NCI-H510A (cell line): ENCODE measurements around the gene MDP1.
"Not testable (repeated sequence)": the region's sequence is repeated elsewhere in the genome, so short reads cannot be mapped to it uniquely, and the experiment has no call there.

Source experiments
- DNase-seq: peaks from one replicate; lab custom pipeline; 2025; lab: John Stamatoyannopoulos, UW

Gene MDP1

DNA sequence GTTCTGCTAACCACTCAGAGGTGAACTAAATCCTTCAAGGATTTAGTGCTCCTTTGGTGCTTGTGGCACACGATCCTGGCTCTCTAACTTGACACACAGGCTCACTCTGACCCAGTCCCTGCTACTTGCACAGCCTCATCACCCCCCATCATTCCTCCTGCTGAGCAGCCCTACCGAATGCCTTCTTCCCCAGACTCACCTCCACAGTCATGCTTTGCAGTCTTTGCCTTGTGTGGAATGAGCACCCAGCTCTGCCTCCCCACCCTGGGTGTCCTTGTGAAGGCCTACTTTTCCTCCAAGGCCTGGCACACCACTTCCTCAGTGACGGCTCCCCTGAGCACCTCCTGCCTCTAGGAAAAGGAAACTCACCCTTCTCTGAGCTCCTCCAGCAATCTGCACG is 34.5 kb upstream of the MDP1 start:
- no peak for DNase-seq

DNA sequence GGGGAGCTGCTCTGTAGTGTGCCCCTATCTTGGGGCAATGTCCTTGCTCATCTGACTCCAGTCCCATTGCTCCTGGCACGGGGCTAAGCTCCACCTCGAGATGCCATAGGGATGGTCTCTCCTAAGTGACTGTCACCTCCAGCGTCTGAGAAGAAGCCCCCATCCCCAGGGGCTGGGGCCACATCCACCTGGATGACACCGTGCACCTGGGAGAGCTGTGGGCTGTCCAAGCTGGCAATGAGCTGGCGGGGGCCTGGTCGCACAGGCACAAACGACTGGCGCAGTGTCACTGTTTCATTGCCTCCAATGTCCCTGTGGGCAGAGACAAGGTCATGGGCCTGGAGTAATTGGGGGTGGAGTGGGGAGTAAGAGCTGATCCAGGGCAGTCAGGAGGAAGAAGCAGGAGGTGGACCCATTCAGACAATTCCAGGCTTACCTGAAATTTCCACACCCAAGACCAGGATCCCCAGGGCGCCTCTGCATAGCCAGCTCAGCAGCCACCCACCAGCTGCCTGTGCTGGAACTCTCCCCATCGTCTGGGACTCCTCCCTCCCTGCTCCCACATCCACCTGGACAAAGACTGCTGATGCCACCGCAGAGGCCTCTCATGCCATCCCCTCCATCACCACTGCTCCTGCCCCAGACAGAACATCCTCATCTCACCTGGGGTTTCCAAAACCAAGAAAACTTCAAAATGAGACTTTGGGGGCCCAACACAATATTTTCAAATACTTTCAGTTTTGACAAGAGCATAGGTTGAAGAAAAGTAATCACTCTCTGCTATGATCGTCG is 33.6 kb upstream of the MDP1 start:
- no peak for DNase-seq

DNA sequence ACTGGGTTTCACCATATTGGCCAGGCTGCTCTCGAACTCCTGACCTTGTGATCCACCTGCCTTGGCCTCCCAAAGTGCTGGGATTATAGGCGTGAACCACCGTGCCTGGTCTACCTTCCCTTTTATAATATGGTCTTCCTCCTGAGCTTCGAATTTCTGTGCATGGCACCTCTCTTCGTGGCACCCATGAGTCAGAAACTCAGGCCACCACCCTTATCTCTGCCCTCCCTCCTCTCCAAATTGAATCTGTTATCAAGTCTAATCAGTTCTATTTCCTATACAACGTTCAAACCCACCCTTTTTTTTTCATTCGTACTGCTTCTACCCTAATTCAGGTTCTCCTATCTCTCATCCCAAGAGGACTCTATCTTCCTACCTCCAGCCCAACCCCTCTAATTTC is 31.6 kb upstream of the MDP1 start:
- no peak for DNase-seq

DNA sequence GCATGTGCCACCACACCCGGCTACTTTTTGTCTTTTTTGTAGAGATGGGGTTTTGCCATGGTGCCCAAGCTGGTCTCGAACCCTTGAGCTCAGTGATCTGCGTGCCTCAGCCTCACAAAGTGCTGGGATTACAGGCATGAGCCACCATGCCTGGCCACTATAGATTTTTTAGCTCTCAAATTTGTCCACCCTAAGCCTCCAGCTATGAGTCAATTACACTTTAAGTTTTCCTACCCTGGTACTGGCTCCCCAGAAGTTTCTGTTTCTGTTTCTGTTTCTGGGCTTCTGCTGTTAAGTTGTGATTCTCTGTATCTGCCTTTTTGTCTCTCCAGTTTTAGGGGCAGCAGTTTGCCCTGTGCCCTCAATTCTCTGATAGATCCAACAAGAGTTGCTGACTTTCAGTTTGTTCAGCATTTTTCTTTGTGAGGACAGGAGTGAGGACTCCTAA is 30.9 kb upstream of the MDP1 start:
- no peak for DNase-seq

DNA sequence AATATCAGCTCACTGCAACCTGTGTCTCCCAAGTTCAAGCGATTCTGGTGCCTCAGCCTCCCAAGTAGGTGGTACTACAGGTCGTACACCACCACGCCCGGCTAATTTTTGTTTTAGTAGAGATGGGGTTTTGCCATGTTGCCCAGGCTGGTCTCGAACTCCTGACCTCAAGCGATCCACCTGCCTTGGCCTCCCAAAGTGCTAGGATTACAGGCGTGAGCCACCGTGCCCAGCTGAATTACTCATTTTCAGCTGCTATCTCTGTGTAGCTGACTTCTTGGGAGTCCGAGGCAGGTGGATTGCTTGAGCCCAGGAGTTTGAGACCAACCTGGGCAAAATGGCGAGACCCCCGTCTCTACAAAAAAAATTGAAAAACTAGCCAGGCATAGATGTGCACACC is 29.5 kb upstream of the MDP1 start:
- DNase-seq: not testable (repeated sequence)

DNA sequence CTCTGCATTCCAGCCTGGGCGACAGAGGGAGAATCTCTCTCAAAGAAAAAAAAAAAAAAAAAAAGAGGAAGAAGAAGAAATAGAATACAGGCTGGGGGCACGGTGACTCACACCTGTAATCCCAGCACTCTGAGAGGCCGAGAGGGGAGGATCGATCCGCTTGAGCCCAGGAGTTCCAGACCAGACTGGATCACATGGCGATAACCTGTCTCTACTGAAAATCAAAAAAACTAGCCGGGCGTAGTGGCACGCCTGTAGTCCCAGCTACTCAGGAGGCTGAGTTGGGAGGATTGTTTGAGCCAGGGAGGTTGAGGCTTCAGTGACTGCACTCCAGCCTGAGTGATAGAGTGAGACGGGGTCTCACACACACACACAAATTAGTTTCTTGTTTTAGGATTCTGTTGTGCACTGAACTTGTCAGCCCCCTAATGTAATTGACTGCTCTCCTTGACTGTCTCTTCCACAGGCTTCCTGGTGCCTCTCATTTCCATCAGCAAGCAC is 27.5 kb upstream of the MDP1 start:
- no peak for DNase-seq

DNA sequence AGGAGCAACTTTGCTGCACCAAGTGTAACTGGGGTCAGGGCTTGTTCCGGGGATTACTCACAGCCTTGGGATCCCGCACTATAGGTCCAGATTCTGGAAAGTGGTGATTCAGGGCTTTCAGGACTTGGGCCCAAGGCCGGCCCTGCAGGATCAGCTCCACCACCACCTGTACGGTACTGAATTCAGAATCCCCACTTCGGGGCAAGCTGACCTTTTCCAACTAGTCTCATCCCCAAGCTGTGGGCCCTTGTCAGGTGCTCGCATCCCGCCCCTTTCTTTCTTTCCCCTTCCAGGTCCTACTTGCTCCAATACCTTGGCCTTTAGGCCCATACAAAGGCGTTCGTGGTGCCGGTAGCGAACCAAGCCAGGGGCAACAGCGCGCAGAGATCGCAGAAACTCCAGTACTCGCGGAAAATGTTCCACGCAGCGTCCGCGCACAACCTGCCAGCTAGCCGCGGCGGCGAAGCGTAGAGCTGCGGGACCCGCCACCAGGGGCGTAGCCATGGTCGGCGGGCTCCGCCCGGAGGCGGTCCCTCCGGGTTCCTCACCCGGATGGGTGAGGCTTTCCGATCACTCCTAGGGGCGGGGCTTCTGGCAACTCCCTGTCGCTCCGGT is 26.1 kb upstream of the MDP1 start:
- DNase-seq: peak; percentile 93

DNA sequence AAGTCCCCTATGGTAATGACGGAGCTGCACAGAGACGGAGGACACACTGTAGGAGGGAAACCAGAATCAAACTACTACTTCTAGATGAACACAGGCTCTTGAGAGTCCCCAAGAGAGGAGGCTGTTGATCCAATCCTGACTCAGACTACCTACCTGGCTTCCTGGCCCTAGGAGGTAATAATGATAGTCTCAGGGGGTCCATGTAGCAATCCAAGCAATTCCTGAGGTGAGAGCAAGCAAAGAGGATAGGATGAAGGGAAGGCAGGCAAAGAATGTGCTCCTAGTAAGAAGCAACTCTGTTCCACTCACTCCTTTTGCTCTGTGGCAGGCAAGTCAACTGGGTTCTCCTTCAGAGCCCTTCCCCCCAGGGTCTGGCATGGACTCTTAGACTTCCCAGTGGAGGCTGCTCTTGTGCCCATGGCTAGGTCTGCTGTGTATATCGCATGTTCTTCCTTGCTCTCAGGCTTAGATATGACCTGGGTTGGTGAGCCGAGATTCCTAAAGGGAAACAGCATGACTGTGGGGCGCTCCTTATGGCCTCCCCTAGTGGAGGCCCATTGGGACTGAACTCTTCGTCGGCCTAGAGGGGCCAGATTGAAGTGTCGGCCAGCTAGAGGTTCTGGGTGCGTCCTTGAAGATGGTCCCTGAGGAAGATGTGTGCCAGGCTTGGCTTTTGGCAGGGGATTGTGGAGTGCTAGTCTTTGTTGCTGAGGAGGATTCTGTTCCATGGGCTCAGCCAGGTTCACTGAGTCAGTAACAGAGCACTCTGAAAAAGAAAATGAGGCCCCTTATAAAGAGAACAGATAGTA is 24.4 kb upstream of the MDP1 start:
- DNase-seq: no peak

DNA sequence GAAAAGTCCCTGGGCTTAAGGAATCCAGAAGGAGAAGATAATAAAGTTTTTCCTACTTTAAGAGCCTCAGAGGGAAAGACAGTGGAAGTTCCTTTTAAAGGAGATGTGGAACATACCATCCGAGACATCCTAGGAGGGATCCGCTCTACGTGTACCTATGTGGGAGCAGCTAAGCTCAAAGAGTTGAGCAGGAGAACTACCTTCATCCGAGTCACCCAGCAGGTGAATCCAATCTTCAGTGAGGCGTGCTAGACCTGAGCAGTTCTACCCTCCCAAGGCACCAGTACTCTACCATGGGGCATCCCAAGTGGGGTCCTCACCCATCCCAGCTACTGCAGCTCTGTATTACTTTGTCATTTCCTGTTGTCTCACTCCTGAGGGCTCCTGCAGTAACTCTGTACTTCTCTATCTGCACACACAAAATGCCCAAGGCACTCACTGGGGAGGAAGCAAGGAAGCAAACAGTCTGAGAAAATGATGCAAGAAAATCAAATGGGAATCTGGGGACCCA is 22.7 kb upstream of the MDP1 start:
- DNase-seq: no peak

DNA sequence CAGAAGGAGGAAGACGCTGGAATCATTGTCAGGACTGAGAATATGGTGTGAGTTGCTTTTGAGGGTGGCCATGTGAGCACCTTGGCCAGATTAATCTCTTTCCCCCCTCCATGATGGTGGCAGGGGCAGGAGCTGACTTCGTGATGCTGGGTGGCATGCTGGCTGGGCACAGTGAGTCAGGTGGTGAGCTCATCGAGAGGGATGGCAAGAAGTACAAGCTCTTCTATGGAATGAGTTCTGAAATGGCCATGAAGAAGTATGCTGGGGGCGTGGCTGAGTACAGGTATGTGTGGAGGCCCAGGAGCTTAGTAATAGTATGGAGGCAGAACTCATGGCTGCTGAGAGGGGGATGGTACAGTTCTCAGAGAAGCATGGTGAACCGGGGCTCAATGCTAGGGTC is 22.3 kb upstream of the MDP1 start:
- no peak for DNase-seq

DNA sequence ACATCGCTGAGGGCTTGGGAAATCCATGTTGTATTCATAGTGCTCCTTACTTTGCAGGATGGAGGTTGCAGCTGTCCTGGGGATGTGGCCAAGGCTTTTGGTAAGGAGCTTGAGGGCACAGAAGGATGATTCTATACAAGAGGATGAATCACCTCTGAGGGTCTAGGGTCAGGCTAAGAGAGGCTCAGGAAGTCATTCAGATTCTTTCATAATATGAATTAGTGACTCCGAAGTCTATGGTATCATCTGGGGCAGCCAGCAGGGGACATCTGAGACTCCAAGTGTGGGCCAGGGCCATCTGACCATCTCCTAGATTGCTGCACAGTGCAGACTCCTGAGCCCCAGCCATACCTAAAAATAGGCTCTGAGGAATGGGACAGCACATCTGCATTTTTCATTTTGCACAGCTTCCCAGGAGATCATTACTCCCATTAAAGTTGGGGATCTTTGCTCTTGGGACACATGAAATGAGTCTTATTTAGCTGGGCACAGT is 21.6 kb upstream of the MDP1 start:
- no peak for DNase-seq

DNA sequence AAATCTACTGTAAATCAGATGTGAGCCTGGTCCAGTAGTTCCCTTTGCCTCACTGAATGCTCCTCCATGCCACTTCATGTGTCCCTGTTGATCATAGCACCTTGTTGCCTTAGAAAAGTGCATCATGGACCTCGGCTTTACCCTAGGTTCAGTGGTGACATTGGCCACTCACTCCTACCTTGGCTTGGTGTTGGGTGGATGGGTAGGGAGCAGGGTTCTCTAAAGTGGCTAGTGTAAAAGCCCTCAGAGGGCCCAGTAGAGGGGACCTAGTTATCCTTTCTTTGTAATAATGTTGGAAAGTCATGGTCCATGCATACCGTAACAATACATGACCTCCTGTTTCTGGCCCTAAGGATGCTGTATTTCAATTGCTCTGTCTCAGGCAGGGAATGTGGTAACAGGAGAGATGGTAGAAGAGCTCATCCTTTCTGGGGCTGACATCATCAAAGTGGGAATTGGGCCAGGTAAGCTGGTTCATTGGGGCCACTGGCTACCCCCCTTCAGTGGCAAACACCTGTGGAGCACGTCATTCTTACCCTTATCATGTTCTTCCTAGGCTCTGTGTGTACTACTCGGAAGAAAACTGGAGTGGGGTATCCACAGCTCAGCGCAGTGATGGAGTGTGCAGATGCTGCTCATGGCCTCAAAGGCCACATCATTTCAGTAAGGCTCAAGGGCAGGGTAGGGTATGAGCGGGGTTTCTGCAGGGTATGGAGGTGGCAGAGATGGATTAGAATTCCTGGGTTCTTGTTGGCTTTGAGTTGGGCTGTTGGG is 21.0 kb upstream of the MDP1 start:
- no peak for DNase-seq

DNA sequence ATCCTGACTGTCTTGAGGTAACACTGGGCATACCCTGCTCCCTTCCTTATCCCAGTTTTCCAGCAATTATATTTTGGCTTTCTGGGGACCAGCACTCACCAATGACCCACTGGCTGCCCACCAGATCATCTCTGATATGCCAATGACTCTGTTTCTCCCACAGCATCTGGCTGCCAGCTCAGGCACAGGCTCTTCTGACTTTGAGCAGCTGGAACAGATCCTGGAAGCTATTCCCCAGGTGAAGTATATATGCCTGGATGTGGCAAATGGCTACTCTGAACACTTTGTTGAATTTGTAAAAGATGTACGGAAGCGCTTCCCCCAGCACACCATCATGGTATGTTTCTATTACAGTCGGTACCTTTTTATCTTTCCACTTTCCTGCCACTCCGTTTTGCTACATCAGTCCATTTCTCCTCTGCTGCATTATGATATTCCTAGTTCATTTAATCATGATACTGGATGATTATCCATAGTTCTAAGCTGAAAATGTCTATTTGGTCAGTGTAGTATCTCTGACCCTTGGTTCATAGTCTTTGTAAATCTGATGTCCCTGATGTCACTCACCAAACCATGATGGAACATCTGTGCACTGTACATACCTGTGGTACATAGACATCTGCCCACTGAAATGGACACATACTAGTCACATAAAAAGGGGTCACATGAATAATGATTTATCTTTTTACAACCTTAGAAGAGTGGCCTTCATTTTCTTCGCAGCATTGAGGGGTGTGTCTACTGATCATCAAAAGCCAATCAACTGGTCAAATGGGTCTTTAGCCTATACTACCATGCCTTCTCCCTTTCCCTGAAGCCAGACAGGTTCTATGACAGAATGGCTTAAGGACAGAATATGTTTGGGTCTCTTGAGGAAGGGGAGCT is 20.2 kb upstream of the MDP1 start:
- no peak for DNase-seq

DNA sequence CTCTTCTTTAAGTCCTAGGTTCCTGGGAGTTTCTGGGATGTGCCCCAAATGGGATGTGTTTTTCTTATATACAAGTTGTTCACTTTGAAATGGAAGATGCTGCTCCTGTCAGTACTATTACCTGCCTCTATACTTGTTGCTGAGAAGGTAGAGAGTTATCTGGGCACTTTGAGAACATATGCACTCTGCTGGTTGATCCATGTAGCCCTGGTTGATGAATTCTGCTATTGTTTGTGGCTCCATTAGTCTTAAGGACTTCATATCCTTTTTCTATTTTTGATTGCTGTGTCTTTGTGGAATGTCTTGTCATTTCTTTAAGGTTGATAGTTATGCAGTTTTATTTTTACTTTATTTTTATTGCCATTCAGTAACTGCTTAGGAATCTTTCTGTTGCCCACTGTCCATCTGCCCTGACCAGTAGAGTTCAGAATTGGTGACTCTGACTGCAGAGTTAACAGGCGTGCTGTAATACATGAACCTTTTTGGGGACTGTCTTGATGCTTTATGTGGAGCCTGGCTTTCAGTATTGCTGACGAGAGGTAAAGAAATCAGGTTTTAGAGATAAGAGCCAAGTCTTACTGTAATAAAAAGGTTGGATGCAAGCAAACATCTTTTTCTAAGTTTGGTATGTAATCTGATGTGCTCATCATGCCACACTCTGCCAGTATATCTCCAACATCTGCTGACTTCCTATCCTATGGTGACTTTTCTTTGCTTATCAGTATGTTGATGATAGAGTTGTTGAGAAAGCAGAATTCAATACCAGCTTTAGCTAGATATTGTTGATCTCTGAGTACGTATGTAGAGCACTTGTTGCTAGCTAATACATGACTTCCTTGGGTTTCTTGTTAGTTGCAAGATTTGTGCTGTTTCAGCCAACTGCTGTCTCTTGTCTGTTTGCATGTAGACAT is 18.5 kb upstream of the MDP1 start:
- no peak for DNase-seq

DNA sequence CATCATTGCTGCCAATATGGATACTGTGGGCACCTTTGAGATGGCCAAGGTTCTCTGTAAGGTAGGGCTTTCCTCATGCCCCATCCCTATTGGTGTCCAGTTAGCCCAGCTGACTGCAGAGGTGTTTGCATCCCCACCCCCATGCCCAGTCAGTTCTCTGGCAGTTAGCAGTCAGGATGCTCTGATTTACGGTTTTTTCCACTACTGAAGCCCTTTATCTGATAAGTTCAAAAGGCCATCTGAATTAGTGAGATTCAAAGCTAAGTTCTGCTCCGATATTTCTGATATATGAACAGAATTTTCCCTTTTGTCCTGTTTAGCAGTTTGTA is 17.6 kb upstream of the MDP1 start:
- DNase-seq: no peak

DNA sequence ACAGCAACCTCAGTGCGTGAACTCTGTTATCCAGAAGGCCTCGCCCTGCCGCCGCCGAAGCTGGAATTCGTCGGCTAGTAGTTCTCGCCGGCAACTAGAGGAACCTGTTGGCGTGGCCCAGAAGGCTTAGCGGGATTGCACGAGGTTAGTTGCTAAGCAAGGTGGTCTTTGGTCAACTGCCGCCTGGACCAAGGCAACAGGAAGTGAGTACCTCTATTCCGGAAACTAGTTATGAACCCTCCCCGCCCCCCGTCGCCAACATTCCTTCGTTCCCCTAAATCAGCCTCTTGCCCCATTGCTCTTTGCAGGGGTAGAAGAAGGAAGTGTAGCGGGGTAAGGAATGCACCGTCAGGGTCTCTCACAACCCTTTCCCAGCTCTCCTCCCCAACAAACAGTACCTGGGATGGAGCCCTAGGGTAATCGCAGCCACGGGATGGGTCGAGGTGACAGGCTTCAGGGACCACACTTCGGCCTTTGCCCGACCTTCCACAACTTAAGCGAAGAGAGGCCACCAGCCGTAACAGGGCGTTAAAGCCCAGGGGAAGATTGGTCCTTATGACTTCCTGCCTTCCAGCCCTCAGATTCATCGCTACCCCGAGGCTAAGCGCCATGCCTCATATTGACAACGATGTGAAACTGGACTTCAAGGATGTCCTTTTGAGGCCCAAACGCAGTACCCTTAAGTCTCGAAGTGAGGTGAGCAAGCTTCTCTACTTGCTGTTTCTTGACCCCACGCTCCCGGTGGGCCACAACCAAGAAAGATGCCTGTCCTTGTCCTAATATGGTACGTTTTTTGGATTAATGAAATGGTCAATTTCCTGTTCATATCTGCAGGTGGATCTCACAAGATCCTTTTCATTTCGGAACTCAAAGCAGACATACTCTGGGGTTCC is 17.0 kb upstream of the MDP1 start, which contains the start of gene GMPR2:
TSS of gene GMPR2 (plus strand) at position 285 of the 893 bp plus-strand sequence. CDS start at position 610, 325 bp downstream.
- DNase-seq: peak; percentile 47

DNA sequence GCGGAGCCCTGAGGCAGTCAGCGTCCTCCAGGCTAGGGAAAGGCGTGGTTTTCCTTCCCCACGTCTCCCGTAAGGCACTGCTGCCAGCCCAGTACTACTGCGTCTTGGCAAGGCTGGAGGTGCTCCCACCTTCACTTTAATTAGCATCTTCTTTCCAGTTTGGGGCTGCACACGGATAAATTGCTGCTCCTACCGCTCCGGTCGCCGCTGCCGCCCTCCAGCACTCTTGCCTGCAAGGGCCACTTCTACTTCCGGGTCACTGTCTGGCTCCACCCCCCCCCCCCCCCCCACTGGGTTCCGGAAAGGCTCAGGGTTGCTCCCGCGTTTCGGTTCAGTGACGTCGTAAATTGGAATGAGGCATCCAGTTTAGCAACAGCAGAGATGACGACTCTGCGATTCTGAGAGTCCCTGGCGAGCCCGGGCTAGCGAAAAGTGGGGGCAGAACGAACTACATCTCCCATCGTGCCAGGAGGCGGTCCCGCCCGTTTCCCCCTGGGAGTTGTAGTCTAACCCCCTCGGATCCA is 16.3 kb upstream of the MDP1 start, which contains the start of gene NEDD8:
TSS of gene NEDD8 (minus strand) at position 247 of the 524 bp plus-strand sequence. CDS start at position 147, 100 bp downstream.
- DNase-seq: peak; percentile 87
